ENCODE results near the gene CHRNA4.
"Not testable (repeated sequence)": the region's sequence is repeated elsewhere in the genome, so short reads cannot be mapped to it uniquely, and the experiment has no call there.

The CHRNA4 gene

GRCh38 chr20:63350597-63351325, 10.4 kb downstream of the CHRNA4 start:
- in situ Hi-C loops (cut with MboI; ENCODE audit: low sequenced_read_pairs), result no loop called here

DNA sequence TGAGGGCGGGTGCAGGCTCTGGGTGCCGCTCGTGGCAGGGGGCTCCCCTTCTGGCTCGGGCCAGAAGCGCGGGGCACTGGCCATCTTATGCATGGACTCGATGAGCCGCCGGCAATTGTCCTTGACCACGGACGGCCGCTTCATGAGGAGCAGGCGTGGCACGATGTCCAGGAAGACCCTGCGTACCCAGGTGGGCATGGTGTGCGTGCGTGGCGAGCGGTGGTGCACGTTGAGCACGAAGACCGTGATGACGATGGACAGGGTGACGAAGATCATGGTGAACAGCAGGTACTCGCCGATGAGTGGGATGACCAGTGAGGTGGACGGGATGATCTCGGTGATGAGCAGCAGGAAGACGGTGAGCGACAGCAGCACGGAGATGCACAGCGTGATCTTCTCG, 11.0 kb downstream of the CHRNA4 start:
- in situ Hi-C loops (cut with MboI; ENCODE audit: low sequenced_read_pairs), result no loop called here

- in situ Hi-C loops (cut with MboI; ENCODE audit: low sequenced_read_pairs), result no loop called here
Measured at GRCh38 chr20:63349516-63349895, 11.6 kb downstream of the CHRNA4 start.

DNA sequence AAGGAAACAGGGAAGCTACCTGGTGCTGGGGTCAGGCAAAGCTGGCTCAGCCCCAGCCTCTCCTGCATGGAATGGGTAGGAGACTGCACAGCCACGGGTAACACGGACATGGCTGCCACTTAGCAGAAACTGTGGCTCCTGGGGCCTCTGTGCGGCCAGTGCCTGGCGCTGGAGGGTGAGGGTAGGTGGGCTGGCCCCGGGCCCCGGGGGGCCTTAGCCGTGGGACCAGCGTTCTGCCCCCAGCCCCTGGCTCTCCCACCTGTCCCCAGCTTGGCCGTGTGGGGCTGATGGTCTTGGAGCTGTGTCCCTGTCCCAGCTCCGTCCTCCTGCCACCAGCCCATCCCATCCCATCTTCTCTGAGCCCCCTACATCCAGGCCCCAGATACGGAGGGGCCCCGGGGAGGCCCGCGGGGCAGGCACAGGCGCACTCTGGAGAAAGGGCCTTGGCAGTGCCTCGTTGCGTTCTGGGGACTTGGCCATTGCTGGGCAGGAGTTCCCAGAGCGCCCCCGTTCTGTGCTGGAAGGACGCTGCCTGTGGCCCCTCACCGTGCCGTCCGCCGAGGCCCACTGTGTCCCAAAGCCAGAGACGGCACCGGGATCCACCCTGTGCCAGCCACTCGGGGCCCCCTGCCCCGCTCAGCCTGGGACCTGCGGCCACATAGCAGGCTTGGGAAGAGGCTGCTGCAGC, 12.2 kb downstream of the CHRNA4 start:
- in situ Hi-C loops (cut with MboI; ENCODE audit: low sequenced_read_pairs), result no loop called here

DNA sequence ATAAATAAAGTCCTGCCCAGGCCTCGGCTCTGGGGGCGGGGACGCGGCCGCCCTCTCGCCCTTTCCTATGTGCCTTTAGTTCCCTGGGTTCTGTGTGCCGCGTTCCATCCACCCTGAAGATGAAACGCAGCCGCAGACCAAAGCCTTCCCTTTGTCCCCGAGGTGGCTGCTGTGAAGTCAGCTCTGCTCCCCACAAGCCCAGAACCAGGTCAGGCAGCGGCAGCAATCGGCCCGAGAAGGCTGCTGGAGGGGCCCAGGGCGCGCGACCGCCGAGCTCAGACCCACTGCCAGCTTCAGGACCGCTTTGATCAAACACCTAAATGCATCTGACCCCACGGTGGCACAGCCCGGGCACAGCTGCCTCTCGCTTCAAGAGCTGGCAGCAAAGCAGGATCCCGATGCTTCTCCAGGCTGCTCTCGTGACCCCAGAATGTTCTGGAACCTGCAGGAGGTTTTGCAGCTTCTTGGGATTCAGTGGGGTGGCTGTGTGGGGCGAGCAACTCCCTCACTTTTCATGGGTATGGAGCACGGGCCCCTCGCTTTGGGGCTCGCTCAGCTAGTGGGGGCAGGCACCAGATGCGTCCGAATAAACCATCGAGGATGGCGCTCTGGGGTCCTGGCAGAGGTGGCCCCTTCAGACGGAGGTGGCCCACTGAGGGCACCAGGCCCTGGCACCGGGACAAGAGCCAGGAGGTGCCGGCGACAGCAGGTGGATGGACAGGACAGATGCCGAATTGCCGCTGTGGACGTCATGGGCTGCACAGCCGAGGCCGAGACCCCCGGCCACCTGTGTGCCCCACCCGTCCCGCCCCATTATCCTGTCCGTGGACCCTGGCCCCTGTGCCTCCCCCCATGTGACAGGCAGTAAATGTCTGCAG, 13.0 kb downstream of the CHRNA4 start:
- in situ Hi-C loops (cut with MboI; ENCODE audit: low sequenced_read_pairs), result no loop called here

DNA sequence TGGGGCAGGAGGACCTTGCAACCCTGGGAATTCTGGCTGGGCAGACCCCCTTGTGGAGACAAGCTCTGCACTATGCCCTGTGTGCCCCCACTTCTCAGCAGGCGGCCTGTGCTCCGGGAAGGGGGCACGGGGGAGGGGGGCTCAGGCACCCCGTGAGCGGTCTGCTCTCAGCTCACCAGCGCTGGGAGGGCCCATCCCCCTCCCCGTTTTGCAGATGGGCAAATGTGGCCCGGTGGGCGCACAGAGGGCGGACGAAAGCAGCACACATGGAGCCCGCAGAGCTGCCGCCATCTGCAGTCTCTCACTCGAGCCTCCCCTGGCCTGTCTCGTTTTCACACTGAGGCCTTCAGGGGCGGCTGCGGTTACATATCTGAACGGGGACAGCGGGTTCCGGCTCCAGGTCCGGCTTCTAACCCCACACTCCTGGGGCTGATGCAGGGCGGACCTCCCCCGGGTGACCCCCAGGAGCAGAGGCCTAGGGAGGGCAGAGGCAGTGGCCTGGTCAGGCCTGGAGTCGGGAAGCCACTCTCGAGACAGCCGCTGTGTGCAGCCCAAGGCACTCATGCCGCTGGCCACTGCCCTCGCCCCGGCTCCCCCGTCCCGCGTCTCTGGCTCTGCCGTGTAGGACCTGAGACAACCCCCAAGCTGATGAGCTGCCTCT, 13.9 kb downstream of the CHRNA4 start:
- in situ Hi-C loops (cut with MboI; ENCODE audit: low sequenced_read_pairs), result no loop called here

- in situ Hi-C loops (cut with MboI; ENCODE audit: low sequenced_read_pairs), result no loop called here
Measured at GRCh38 chr20:63346131-63347080, 14.7 kb downstream of the CHRNA4 start.

DNA sequence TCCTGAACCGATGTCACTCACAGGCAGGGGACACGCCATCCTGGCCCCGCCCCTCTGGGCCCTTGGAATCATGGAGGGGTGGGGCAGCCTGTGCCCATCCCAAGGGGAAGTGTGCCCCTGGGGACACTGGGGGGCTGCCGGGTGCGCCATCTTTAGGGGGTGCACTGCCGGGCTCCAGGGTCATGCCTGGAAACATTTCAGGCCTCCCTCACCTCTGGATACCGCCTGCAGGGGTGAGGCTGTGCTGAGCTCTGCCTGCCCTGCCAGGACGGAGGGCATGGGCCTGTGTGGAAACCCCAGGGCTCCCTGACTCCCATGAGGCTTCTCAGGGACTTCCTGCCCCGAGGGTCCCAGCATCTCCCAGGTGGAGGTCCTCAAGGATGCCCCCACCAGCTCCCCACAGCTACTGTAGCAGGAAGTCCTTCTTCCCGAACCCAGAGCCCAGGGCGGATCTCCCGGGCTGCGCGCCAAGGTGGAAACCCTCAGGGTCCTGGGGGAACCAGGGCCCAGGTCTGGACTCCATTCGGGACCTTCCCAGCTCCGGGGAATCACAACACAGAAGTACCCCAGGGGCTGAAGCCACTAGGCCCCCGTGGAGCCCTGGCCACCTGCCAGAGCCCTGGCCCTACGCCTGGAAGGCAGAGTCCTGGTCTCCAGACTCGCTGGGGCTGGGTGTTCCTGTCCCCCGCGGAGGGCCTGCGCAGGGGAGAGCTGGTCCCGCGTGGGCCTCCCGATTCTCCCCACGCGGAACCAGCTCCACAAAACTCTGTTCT, 15.6 kb downstream of the CHRNA4 start:
- in situ Hi-C loops (cut with MboI; ENCODE audit: low sequenced_read_pairs), result no loop called here

DNA sequence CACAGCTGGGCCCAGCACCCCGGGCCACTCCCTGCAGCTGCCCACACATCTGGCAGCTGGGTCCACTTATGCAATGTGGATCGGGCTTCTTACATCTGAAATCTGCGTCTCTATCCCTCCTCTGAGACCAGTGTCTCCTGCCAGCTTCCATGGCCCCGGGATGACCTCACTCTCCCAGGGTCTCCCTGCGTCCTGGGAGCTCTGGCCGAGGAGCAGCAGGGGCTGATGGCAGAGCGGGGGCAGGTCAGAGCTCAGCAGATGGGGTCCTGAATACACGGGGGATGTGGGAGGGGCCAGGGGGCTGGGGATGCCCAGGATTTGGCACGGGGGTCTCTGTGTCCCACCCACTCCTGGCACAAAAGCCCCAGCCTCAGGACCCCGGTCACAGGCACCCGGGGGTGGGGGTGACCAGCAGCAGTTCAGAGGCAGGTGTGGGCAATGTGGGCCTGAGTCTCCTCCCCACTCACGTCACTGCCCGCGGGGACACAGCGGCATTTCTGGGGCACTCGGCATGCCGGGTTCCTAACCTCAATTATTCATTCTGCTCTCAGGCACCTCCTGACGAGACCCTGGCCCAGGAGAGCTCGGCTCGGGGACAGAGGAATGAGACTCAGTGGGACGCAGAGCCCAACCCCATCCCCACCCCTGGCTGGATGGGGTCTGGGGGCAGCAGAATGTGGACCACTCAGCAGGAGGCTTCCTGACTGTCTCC, 16.4 kb downstream of the CHRNA4 start:
- in situ Hi-C loops (cut with MboI; ENCODE audit: low sequenced_read_pairs), result no loop called here

- in situ Hi-C loops (cut with MboI; ENCODE audit: low sequenced_read_pairs), result no loop called here
Measured at GRCh38 chr20:63343460-63344445, 17.4 kb downstream of the CHRNA4 start.

DNA sequence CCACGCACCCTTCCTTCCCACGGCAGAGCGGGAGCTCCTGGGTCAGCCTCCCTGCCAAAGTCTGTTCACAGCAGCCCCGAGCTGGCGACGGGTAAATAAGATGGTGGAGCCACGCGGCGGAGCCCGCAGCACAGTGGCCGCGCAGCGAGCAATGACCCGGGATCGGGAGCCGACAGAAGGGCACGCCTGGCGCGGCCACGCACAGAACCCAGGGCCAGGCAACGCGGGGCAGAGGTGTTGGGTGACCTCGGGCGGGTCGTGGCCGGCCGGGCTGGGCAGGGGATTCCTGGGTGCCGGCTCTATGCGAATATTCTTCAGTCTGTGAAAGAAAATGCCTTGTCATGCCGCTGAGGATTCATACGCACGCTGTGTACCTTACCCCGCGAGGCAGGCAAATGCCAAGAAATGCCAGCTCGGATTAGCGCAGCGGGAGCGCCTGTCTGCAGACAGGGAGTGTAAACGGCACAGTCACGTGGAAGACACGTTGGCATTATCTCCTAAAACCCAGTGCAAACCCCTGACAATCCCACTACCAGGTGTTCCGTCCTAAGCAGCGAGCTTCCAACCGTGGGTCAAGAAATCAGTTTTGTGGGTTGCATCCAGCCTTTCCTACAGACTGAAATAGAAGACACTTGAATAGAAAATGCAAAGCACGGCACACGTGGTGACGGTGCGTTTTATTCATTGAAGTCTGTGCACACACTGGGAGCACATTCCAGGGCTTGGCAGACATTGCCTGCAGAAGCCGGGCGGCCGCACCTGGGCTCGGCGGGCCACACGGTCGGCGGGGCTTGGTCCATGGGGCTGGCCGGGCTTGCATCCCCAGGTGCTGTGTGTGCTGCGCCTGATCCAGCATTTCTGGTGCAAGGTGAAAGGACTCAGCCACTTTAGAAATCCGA, 18.3 kb downstream of the CHRNA4 start:
- in situ Hi-C loops (cut with MboI; ENCODE audit: low sequenced_read_pairs), result no loop called here

GRCh38 chr20:63340158-63340688, 20.9 kb downstream of the CHRNA4 start:
- in situ Hi-C loops (cut with MboI; ENCODE audit: low sequenced_read_pairs), result not testable (repeated sequence)

- in situ Hi-C loops (cut with MboI; ENCODE audit: low sequenced_read_pairs), result not testable (repeated sequence)
Measured at GRCh38 chr20:63339154-63340094, 21.7 kb downstream of the CHRNA4 start.

DNA sequence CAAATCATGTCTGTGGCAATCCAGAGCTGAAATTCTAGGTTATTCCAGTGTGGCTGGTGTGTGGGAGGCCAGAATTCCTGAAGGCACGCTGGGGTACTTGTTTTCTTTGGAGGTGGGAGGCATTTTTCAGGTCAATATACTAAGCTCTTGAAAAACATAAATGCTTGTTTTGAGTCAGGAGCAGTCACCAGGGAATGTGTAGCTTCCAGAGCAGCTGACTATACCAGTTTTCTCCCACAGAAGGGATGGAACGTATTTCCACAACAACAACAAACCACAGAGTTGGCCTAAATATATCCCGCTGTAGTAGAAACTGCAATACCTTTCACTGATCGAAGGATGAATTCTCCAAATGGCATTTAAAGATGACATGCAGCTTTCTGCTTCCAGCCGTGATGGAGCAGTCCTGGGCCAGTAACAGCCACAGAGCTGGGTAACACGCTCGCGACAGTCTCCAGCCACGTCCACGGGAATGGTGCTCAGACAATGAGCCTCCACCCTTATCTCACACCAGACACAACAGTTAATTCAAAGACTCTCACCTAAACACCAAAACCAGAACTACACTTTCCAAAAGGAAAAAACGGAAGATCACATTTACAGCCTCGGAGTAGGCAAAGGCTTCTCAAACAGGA, 23.2 kb downstream of the CHRNA4 start:
- in situ Hi-C loops (cut with MboI; ENCODE audit: low sequenced_read_pairs), result no loop called here

All from HL-60/S4 (cell line).